Rectal smooth muscle tissue (tissue), 1 donor: ENCODE measurements around the gene LRRC32.

Experiments used
- H3K27ac ChIP-seq: one replicate; pipeline ENCODE4 v1.7.0; 2013; ENCODE audit warnings: low read depth, low read length, inconsistent platforms
- H3K27me3 ChIP-seq: one replicate; pipeline ENCODE4 v1.7.0; 2013; ENCODE audit warnings: low read length; ENCODE audit not compliant: control insufficient read depth, insufficient read depth
- H3K36me3 ChIP-seq: one replicate; pipeline ENCODE4 v1.7.0; 2013; ENCODE audit warnings: low read length; ENCODE audit not compliant: control insufficient read depth, insufficient read depth
- H3K4me1 ChIP-seq: one replicate; pipeline ENCODE4 v1.7.0; 2013; ENCODE audit warnings: low read length; ENCODE audit not compliant: control insufficient read depth, insufficient read depth
- H3K4me3 ChIP-seq: one replicate; pipeline ENCODE4 v1.7.0; 2013; ENCODE audit warnings: low read length
- H3K9ac ChIP-seq: one replicate; pipeline ENCODE4 v1.7.0; 2013; ENCODE audit warnings: low read length

LRRC32 gene

DNA sequence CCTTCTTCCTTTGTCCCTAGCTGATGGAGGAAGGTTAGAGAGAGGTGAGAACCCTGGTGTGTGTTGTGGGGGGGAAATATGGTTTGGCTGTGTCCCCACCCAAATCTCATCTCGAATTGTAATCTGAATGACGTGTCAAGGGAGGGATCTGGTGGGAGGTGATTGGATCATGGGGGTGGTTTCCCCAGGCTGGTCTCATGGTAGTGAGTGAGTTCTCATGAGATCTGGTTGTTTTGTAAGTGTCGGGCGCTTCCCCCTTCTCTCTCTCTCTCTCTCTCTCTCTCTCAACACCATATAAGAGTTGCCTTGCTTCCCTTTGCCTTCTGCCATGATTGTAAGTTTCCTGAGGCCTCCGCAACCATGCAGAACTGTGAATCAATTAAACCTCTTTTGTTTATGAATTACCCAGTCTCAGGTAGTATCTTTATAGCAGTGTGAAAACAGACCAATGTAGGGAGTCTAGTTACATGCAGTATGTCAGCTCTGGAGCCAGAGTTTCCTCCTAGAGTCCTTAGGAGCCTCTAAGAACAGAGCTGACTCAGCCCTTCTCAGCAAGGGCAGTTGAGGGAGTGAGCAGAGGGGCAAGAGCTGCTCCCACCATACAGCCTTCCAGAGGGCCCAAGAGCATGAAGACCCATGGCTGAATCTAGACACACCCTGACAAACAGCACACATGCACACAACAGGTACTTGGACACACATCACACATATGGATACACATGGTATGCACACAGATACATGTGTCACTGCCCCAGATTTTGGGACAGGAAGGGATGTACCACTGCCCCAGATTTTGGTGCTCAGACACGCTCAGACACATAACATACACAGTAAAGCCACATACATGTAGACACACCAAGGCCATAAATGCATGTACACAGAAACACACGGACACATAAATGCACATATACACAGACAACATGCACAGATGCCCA is 12.9 kb upstream of the LRRC32 start:
- Histone ChIP-seq H3K27ac (no peak overlapping the region), H3K9ac (no peak overlapping the region), H3K27me3 (no peaks in the 10 kb centered on the region), H3K4me1 (no peaks in the 10 kb centered on the region), H3K36me3 (no peaks in the 10 kb centered on the region), H3K4me3 (no peak overlapping the region)

DNA sequence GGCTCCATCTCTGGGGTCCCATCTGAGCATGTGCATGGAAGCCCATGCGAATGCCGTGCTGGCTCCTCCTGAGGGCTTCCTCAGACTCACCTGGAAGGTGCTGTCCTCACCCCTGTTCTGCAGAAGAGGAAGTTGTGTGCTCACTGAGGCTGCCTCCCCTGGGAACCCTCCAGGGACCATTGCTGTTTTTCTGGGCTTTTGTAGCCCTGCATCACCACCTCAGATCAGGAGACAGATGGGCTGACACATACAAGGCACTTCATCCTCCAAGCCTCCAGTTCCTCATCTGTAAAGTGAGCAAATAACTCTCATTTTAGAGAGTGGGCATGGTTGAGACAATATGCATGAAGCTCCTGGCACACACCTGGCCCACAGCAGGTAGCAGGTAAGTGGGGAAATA is 12.1 kb upstream of the LRRC32 start:
- H3K36me3 ChIP-seq = no peaks in the 10 kb centered on the region
- H3K9ac ChIP-seq = no peak overlapping the region
- no peak overlapping the region for H3K27ac ChIP-seq
- peaks cover 1% of the 10 kb centered on the region for H3K4me1 ChIP-seq
- H3K27me3 ChIP-seq = no peaks in the 10 kb centered on the region
- no peak overlapping the region for H3K4me3 ChIP-seq

DNA sequence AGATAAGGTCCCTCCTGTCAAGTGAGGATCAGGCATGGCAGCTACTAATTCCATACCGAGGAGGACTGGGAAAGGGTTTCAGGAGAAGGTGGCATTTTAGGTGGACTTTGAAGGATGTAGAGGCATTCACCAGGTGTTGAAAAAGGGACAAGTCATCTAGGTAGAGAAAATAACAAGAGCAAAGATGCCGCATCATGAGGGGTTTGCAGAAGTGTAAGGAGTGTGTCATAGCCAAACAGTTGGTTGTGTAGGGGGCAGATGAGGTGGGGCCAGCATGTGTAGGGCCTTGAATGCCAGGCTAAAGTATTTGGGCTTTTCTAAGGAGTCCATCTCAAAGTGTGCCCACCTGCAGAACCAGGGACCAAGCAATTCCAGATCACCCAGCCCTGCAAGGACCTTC is 11.6 kb upstream of the LRRC32 start:
- no peaks in the 10 kb centered on the region for H3K36me3 ChIP-seq
- no peak overlapping the region for H3K27ac ChIP-seq
- H3K4me3 ChIP-seq = no peak overlapping the region
- no peaks in the 10 kb centered on the region for H3K27me3 ChIP-seq
- H3K9ac ChIP-seq = no peak overlapping the region
- peaks cover 5% of the 10 kb centered on the region for H3K4me1 ChIP-seq

DNA sequence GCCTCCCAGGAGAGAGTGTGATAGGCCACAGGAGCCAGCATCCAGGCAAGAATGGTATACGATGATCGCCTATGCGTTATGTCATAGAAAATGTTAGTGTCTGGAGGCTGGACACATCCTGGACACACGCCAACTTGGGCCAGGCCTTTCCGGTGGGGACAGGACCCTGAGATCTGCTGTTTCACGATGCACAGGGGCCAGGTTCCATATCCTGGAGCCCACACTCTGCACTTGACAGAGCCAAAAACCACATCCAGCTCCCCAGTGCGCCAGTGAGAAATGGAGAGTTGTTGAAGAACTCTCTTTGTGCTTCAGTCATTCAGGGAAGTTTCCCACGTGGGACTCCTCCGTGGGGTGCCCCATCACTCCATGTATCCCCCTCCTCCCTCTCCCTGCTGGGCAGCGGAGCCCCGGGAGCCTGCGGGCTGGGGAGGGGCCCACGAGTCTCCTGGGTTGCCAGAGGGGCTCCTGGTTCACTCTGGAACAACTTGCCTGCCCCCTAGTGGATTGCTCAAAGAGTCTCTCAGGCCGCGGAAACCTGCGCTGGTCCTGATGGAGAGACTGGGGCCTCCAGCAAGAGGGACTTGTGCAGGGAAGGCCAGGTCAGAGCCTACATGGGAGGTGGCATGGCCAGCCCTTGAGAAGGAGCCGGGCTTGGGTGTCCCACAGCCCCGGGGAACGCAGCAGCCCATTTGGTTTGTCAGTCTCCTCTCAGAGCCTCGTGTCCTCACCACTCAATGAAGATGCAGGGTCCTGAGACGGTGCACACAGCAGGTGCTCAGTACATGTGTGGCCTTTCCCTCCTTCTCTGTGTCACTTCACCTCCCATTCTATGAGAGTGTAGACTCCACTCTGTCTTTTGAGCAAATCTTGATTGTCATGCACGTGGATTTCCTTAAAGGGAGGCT is 10.2 kb upstream of the LRRC32 start:
- H3K9ac ChIP-seq = no peak overlapping the region
- H3K27ac ChIP-seq = no peak overlapping the region
- no peaks in the 10 kb centered on the region for H3K36me3 ChIP-seq
- H3K27me3 ChIP-seq = no peaks in the 10 kb centered on the region
- H3K4me1 ChIP-seq = peaks cover 5% of the 10 kb centered on the region
- H3K4me3 ChIP-seq = peak overlapping the region; percentile 34

DNA sequence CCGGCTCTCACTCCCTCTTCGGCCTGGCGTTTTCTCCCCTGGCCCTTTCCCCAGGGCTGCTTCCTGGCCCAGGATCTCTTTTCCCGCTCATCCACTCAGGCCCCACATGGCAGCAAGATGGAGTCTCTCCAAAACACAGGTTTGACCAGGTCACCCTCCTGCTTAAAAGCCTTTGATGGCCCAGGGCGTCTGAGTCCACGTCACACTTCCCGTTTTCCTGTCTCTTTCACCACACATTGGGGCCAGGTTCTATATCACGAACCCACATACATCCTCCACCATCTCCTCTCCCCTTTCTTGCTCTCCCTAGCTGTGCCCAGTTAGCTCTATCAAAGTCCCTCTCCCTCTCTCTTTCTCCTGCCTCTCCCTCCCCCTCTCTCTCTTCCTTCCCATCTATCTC is 7.8 kb upstream of the LRRC32 start:
- no peaks in the 10 kb centered on the region for H3K36me3 ChIP-seq
- H3K9ac ChIP-seq = no peak overlapping the region

DNA sequence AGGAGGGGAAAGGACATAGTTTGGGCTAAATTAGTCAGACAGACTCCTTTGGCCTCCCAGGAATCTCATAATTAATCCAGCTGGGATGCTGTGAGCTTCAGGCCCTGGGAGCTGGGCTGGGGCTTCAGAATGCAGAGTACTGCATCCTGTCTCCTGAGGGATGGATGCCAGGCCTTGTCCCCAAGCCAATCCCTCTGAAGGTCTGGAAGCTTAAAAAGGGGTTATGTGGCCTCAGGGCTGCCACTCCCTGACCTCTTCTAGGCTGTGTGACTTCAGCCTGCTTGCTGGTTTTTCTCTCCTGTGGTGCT is 6.9 kb upstream of the LRRC32 start:
- no peak overlapping the region for H3K4me3 ChIP-seq
- H3K4me1 ChIP-seq = peaks cover 5% of the 10 kb centered on the region
- H3K36me3 ChIP-seq = no peaks in the 10 kb centered on the region
- H3K9ac ChIP-seq = no peak overlapping the region
- H3K27me3 ChIP-seq = no peaks in the 10 kb centered on the region
- H3K27ac ChIP-seq = no peak overlapping the region

More for the DNA sequence above, 7.8 kb upstream of the LRRC32 start:
- Histone ChIP-seq H3K4me1 (peaks cover 5% of the 10 kb centered on the region), H3K27ac (no peak overlapping the region), H3K4me3 (no peak overlapping the region), H3K27me3 (no peaks in the 10 kb centered on the region)

DNA sequence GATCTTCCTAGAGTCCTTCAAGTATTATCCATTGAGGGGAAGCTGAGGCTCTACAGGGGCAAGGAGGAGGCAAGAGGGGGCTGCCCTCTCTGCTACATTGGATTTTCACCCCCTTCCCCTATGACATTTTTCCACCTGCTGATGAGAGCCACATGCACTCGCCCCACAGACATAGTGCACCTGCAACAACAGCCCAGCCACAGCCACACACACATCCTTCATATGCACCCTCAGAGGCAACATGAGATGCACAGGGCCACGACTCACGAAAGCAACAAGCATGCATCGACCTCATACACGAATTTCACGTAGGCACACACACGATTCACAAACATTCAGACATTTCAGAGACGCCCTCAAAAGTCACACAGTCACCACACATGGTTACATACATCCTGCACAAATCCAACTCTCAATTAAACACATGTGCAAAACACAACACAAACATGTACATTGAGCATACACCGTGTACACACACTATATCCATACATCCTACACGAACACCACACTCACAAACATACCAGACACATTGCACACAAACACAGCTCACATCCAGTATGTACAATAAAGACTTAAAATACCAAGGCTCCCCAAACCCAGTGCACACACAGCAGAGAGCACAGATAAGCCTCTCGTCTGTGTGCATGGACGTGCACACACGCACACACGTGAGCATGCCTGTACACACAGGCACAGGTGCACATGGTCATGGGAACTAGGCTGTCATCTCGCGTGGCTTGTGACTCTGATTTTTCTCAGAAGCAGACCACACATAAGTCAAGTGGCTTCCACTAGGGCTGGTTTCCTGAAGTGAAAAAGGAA is 6.3 kb upstream of the LRRC32 start:
- no peaks in the 10 kb centered on the region for H3K36me3 ChIP-seq
- H3K9ac ChIP-seq = no peak overlapping the region
- H3K4me1 ChIP-seq = peaks cover 5% of the 10 kb centered on the region
- no peaks in the 10 kb centered on the region for H3K27me3 ChIP-seq
- H3K4me3 ChIP-seq = no peak overlapping the region
- H3K27ac ChIP-seq = no peak overlapping the region

DNA sequence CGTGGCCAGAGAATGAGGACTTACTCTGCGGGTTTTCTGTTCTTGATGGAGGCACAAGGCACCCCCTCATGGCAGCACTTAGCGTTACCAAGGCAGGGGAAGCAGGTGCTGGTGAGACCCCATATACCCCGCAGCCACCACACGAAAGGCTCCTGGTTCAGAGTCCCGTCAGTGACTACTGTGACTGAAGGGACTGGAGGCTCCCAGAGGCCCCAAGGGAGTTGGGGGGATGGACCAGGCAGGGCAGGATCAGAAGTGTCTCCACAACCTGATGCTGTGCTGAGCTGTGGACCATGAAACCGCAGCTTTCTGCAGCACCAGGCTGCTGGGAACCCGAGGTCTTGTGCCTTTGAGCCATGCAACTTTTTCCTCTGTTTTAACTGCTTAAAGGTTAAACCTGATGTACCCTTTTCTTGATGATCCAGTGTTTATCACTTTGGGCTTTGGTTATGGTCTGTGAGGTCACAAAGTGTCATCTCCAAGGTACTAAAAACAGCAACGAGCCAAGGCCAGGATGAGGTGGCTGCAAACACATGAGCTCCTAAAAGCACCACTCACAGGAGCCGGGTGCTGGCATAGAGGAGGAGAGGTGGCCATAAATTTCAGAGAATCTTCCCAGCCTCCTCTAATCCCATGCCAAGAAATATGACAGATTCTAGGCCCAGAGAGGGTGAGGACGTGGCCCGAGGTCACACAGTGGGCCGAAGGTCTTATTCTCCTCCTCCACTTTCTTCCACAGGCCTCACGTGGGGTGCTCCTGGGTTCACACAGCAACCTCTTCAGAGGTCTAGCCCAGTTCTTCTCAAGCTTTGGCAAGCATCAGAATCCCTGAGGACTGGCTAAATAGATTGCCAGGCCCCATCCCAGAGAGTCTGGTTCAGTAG is 4.2 kb upstream of the LRRC32 start:
- Histone ChIP-seq H3K9ac (no peak overlapping the region), H3K4me1 (peaks cover 5% of the 10 kb centered on the region), H3K27ac (no peak overlapping the region), H3K27me3 (no peaks in the 10 kb centered on the region), H3K36me3 (no peaks in the 10 kb centered on the region), H3K4me3 (no peak overlapping the region)

DNA sequence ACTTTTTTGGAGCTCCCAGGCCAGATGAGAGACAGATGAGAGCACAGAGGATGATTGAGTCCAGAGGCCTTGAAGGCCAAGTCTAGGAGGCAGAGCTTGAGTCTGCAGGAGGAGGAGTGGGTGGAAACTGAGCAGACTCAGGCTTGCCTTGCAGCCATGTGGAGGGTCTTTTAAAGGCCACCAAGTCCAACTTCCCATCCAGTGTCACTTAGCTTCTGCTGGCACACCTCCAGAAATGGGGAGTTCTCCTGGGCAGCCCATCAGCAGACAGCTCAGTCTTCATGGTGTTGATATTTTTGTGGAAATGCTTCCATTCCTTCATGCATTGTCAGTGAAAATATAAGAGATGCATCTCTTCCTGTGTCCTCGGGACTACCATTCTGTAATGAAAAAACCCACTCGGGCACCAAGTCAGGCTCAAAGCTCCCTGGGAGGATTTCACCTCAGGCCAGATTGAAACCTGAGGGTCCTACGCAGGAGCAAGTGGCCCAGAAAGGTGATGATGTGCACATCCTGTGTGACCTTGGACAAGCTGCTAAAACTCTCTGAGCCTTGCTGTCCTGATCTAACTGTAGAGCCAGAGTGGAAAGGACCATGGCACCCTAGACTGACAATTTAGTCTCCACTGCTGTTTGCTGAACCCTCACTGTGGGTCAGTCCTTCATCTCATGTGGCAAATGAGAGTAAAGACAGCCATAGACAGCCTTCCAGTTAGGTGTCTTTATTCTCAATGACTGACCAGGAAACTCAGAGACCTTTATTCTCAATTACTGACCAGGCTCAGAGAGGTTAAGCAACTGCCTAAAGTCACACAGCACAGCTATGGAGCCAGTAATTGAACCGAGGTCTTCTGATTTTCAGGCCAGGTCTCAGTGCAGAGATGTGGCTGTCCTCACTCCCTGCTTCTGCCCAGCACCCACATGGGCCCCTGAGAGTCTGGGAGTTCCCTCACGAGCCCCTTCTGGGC is 2.9 kb upstream of the LRRC32 start:
- H3K27ac ChIP-seq = no peak overlapping the region
- H3K27me3 ChIP-seq = peaks cover 2% of the 10 kb centered on the region
- H3K36me3 ChIP-seq = no peaks in the 10 kb centered on the region
- H3K4me1 ChIP-seq = peaks cover 5% of the 10 kb centered on the region
- H3K9ac ChIP-seq = no peak overlapping the region
- H3K4me3 ChIP-seq = no peak overlapping the region

DNA sequence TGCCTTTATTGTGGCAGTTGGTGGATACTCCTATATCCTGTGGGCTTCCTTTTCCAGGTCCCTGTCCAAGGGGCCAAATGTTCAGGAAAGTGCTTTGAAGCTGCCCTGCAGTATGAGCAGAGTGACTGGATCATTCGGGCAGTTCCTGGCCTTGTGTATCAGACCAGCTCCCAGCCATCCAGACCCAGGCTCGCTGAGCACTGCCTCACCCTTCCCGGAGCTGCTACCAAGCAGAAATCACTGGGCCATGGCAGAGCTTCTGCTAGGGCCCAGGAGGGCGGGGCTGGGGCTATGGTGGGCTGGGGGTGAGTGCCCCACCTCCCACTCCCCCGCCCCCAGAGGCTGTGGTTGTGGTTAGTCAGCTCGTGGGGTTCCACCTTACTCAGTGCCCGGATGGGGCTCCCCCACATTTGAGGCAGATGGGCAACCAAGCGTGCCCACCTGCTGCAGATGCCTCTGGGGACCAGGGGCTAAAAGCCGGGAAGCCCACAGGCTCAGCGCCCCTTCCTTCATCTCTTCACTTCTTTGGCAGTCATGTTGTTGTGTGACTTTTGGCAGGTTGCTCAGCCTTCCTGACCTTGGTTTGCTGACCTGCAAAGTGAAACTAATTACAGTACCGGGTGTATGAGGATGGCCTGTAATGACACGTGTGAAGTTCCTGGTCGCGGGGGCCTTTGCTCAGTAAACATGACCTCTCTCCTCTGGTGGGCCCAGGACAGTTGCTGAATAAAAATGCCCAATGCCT is 2.1 kb upstream of the LRRC32 start:
- Histone ChIP-seq H3K27ac (no peak overlapping the region), H3K27me3 (peaks cover 2% of the 10 kb centered on the region), H3K36me3 (no peaks in the 10 kb centered on the region), H3K4me1 (peaks cover 3% of the 10 kb centered on the region), H3K9ac (no peak overlapping the region), H3K4me3 (no peak overlapping the region)
